ENCODE data around the gene PQBP1.

- TF ChIP-seq YY1 (IDR thresholded peaks at IDR 0.05; ENCODE audit: insufficient read depth, insufficient read length) (no peak), ZNF274 (IDR thresholded peaks at IDR 0.05; ENCODE audit: low read depth, low read length) (no peak), SUZ12 (IDR thresholded peaks at IDR 0.05; ENCODE audit: extremely low read depth, insufficient read depth, insufficient read length) (no peak)
Observed at GRCh38 chrX:48864210-48864609, 33.5 kb upstream of the PQBP1 start.
